Medulla oblongata (tissue), 1 donor: ENCODE results near the gene RIC8B.
"Not testable (repeated sequence)": the region's sequence is repeated elsewhere in the genome, so short reads cannot be mapped to it uniquely, and the experiment has no call there.

Experiments
- DNase-seq: peaks from one replicate; pipeline ENCODE4 v3.0.0-alpha.2; 2015; ENCODE audit errors: extremely low spot score

RIC8B gene

DNA sequence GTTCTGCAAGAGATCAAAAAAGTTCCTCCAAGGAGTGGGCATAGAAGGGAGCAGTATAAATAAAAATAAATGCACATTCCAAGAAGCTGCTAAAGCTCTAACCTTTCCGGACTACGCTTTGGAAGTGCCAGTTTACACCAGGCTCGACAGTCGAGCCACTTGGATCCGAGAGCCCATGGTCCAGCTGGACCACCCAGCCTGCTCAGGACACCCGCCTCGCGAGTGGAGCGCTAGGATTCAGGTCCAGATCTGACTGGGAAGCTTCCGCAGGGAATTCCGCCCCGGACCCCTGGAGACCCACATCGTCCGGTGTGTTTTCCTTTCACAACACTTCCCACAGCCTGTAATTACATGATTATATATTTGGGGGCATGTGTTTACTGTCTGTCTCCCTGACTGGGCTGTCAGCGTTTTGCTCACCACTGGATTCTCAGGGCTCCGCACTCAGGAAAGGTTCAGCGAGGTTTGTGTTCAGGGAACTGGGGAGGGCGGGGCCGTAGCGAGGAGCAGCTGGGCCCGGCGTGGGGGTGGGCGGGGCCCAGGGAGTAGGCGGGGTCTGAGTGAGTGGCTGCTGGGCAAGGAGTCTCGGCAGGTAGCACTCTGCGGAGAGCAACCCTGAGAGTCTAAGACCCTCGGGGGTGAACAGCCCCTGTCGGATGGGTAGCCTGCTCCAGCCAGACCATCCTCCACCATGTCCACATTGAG, 128.9 kb downstream of the RIC8B start:
- DNase-seq, result peak; percentile 50

DNA sequence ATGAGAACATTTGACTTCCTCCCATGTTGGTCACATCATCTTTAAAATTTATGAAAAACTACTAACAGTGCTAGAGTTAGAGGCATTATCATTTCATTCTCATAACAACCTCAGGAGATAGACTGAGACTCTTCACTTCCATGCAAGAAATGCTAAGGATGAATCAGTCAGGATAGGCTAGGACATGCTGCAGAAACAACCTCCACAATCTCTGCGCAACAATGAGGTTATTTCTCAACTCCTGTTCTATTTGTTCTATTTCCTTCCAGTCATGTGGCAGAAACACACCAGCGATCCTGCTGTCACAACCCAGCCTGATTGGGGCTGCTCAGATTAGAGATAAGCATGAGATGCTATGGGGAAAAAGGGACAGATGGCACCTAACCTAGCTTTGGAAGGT, 132.2 kb downstream of the RIC8B start:
- DNase-seq, result no peak

DNA sequence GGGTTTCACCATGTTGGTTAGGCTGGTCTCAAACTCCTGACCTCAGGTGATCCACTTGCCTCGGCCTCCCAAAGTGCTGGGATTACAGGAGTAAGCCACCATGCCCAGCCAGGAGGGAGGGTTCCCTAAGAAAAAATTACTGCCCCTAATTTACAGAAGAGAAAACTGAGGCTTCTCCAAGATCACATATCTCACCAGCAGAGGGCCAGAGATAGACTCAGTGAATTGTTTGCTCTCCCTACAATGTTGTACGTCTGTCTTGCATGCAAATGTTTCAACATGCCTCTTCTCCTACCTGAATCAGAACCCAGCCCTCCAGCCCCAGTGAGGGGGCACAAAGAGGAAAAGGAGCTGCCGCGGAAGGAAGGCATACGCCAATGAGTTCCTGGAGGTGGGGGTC, 132.9 kb downstream of the RIC8B start:
- no peak for DNase-seq

DNA sequence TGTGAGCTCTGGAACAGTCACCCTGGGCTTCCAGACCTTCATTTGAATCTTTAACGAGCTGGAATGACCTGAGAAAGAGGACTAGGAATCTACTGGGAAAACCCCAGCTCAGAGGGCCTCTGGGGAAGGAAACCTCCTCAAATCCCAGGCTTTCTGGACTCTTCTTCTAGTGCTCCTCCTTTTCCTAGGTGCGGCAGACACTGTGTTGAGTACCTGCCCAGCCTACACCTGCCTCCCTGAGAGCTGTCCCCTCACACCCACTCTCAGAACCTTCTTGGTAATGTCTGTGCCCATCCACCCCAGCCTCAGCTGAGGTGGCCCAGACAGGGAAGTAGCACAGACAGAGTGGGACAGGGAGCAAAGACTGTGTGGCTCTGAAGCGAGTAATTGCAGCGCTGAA, 133.4 kb downstream of the RIC8B start:
- DNase-seq, result no peak

DNA sequence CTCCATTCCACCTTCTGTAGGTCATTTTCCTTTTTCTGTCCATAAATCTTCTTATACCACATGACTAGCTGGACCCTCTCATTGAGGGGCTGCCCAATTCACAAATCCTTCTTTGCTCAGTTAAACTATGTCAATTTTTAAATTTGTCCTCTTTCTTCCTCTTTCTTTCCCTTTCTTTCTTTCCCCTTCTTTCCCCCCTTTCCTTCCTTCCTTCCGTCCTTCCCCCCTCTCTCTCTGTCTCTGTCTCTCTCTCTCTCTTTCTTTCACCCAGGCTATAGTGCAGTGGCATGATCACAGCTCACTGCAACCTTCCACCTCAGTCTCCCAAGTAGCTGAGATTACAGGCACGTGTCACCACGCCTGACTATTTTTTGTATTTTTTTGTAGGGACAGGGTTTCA, 134.1 kb downstream of the RIC8B start:
- no peak for DNase-seq

DNA sequence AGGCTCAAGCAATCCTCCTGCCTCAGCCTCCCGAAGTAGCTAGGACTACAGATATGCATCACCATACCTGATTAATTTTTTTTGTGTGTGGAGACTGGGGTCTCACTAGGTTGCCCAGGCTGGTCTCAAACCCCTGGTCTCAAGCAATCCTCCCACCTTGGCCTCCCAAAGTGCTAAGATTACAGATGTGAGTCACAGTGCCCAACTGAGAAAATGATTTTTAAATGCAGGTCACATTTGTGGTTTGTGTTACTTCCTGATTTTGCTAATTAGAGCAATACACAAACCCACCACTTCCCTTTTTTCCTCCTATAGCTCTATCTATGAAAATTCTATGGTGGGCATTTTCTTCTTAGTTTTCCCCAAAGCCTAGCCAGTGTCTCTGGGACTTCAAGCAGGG, 135.7 kb downstream of the RIC8B start:
- DNase-seq, result no peak

DNA sequence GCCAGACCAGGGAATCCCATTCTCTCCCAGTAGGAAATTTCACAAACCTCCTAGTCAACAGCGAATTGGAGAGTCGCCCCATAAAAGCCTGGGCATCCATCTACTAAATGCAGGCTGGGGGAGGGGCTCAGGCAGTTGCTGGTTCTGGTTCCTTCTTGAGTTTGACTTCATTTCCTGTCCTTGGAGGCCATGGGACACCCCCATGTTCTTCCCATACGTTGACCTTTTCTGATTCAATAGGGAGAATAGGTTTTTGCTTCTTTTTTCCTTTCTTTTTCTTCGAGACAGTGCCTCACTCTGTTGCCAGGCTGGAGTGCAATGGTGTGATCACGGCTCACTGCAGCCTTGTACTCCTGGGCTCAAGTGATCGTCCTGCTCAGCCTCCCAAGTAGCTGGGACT, 137.1 kb downstream of the RIC8B start:
- no peak for DNase-seq

DNA sequence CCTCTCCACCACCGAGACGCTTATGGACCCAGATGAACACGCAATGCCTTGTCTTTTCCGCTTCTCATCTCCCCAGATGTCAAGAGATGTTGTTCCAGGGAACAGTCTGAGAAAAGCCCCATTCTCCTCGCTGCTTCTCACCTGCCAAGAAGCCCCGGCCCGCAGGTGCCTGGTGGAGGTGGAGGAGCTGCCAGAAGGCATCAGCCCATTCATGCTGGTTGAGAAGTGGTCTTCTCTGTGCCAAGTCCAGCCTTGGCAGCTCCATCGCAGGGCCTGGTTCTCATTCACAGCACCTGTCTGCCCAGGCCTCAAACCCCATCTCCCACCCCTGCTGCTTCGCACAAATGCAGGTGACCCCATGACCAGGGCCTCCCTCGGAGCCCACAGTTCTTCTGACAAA, 139.0 kb downstream of the RIC8B start:
- DNase-seq, result no peak

DNA sequence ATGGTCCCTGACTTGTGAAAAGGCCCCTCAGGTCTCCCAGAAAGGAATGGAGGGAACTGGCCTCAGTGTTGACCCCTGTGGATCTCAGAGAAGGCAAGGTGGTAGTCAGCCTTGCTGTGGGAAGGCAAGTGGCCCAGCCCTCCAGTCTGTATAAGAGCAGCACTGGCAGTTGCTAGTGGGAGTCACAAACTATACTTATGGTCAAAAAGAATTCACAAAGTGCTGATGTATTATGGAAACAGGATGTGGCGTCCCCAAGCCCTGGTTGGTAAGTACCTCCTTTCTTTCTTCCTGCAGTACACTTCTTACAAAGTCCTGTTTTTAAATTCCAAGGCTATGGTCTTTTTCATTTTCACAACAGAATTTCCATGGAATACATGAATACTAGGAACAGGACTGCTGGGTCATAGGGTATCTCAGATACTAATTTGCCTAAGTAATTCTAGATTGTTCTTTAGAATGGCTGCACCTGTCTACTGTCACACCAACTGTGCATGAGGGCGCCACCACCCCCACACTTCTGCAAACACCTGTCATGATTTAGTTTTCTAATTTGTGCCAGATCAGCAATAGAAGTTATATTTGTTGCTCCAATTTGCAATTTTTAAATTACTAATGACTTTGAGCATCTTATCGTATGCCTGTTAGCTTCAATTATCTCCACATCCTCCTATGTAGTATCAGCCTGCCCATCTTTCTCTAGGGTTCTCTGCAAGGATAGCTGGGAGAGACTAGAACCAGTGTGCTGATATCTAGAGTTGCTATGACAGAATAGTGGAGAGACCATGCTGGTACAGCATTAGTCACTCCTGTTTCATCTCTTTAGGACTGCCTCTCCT, 140.5 kb downstream of the RIC8B start:
- DNase-seq, result no peak

DNA sequence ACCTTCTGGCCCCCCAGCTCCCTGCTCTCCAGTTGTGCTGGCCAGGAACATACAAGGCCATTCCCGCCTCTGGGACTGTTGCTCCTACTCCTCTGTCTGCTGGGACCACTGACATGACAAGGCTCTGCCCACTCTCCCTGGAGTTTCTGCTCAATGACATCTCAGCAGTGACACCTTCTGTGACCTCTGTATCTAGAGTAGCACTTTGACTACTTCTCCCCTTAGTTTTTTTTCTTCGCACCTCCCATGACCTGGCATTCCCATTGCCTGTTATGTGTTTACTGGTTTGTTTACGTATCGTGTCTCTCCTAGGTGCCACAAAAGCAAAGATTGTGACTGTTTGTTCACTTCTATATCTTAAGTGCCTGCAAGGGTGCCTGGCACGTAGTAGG, 141.1 kb downstream of the RIC8B start:
- no peak for DNase-seq

DNA sequence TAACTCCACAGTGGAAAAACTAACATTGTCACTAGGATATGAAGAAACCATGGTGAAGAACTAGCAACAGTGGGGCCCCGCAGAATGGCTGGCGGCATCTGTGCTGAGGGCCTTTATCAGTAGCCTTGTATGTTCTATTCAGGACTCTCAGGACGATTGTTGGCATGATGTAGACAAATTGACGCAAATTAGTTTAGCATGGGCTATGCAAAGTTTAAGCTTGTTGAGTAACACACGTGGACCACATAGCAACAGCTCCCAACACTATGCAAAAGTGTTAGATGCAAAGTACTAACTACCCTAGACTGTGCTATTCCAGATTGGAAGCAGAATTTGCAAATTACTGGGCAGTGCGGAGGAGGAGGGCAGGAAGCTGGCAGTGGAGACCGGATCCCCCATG, 143.0 kb downstream of the RIC8B start:
- no peak for DNase-seq

DNA sequence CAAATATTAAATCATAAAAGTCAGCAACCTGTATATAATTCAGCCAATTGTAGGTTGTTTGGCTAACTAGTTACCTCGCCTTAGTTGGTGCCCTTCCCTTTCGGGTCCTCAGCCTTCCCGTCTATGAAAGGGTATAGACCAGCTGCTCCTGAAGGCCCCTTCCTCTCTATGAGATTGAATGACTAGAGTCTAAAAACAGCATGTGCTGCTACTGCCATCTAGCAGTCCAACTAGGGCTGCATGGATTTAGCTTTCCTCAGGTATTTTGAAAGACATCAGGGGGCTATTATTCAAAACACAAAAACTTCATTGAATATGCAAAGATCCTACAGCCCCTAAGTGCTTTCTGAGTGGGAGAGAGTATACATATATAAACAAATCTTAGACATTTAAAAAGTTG, 144.3 kb downstream of the RIC8B start:
- DNase-seq, result peak; percentile 22

DNA sequence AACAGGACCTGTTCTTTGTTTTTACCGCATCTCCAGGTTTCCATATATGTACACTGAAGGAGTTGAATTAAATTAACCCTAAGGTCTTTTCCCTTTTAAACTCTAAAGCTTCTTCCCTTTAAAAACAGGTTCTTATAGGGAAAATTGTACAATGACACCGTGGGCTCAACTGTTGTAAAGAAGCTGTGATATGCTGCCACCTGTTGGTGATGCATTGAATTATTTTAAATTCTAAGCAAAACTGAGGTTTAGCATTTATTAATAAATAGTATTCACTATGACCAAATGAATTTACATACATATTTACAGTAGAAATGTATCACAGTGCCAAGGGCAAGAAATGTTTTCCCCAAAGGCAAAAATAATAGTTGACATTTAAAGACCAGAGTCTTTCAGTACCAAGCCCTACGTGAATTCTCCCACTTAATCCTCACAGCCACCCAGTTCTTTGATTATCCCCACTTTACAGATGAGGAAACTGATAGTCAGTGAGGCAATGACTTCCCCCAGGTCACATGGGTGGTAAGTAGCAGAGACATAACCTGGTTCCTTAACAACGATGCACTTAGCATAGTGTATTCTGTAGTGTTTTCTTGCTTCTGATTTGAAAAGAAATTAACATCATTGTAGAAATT, 145.5 kb downstream of the RIC8B start:
- DNase-seq, result peak; percentile 66

DNA sequence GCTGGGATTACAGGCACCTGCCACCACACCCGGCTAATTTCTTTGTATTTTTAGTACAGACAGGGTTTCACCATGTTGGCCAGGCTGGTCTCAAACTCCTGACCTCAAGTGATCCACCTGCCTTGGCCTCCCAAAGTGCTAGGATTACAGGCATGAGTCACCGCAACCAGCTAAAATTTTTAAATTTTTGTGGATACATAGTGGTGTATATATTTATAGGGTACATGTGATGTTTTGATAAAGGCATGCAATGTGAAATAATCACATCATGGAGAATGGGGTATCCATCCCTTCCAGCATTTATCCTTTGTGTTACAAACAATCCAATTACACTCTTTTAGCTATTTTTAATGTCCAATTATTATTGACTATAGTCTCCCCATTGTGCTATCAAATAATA, 147.5 kb downstream of the RIC8B start:
- DNase-seq, result not testable (repeated sequence)

DNA sequence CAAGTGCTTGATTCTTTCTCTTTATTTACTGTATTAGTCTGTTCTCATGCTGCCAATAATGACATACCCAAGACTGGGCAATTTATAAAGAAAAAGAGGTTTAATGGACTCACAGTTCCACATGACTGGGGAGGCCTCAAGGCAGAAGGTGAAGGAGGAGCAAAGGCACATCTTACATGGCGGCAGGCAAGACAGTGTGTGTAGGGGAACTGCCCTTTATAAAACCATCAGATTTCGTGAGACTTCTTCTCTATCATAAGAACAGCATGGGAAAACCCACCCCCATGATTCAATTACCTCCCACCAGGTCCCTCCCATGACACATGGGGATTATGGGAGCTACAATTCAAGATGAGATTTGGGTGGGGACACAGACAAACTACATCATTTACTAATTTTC, 149.1 kb downstream of the RIC8B start:
- DNase-seq, result not testable (repeated sequence)

DNA sequence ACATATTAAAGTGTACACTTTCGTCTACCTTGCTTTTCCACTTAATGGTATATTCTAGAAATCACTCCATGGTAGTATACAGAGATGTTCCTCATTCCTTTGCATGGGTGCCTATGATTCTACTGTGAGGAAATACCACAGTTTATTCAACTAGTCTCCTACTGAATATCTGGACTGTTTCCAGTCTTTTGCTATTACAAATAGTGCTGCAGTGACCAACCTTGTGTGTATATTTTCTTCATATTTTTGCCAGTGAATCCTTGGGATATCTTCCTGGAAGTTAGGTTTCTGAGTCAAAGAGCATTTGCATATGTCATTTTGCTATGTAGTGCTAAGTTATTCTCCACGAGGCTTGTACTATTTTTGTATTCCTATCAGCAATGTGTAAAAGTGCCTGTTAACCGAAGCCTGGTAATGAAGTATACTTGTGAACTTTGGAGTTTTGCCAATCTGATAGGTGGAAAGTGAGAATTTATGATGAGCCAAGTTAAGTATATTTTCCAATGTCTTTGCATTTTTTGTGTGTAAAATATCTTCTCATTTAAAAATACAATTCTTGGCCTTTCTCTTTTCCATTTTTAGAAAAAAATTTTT, 149.9 kb downstream of the RIC8B start:
- DNase-seq, result no peak

DNA sequence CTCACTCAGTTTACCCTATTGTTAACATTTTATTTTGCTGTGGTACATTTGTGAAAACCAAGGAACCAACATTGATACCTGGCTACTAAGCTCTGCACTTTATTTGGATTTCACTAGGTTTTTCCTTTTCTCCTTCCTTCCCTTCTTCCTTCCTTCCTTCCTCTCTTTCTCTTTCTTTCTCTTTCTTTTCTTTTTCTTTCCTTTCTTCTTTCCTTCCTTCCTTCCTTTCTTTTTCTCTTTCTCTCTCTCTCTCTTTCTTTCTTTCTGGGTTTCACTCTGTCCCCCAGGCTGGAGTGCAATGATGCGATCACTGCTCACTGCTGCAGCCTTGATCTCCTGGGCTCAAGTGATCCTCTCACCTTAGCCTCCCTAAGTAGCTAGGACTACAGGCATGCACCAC, 152.2 kb downstream of the RIC8B start:
- DNase-seq, result no peak

DNA sequence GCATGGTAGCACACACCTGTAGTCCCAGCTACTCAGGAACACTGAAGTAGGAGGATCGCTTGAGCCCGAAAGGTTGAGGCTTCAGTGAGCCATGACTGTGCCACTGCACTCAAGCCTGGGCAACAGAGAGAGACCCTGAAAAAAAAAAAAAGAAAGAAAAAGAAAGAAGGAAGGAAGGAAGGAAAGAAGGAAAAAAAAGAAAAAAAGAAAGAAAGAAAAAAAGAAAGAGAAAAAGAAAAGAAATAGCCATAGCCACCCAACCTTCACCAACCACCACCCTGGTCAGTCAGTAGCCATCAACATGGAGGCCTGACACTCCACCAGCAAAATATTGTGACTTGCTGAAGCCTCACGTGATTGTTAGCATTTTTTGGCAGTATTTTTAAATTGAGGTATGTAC, 159.8 kb downstream of the RIC8B start:
- no peak for DNase-seq
